UCSD-AML1 (cell line): ENCODE results near the gene ATP11A.
A peak's percentile ranks its signal among the peaks of the same experiment; 100 is the strongest.
"Not testable (repeated sequence)": the region's sequence is repeated elsewhere in the genome, so short reads cannot be mapped to it uniquely, and the experiment has no call there.

ENCODE experiments used
- DNase-seq: peaks from one replicate; lab custom pipeline; 2025; ENCODE audit not compliant: unreplicated experiment; lab: John Stamatoyannopoulos, UW

ATP11A gene

DNA sequence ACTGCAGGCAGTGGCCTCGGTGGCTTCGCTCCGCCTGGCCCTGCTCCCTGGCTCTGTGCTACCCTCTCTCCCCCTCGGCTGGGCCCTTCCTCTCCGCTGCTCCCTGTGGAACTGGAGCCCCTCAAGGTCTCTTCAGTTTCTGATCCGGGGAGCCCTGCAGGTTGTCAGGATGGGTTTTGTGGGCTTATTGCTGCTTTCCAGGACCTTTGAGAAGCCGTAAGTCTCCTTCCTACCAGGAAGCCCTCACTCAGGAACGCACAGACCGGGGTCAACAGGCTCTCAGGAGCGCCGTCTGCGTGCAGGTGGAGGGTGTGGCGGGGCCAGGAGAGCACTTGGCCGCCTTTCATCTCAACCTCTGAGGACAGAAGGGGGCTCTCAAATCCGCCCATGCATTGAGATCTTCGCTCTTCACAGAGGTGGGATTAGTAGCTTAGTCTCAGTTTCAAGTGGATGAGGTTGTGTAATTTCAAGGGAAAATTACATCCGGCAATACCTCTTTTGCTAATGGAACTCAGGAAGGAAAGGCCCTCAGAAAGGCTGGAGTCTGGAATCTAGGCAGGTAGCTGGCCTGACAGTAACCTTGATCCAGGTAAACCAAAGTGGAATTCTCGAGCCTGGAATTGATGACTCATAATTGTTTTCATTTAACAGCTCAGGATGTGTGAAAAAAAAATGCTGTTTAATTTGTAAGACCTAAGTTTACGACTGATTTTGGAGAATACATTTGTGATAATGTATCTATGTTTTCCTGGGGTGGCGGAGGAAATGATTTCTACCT lies 102.0 kb downstream of the ATP11A start:
- no peak for DNase-seq

DNA sequence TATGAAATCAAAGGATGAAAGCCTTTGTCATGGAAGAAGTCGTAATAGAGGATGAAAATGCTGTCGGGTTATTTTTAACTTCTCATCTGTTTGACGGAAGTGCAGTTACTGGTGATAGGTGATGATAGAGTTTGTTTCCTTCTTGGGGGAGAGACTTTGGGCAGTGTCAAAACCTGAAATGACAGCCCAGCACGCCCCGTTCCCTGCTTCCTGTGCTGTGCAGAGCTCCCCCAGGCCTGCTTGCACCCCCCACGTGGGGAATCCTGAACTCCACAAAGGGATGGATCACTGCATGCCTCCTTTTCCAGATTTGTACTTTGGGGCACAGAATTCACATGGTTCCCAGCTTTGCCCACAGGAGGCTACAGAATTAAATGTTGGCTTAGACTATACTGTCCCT lies 102.7 kb downstream of the ATP11A start:
- peak; percentile 41 for DNase-seq

GRCh38 chr13:112793545-112794445 lies 104.0 kb downstream of the ATP11A start:
- DNase-seq: no peak

DNA sequence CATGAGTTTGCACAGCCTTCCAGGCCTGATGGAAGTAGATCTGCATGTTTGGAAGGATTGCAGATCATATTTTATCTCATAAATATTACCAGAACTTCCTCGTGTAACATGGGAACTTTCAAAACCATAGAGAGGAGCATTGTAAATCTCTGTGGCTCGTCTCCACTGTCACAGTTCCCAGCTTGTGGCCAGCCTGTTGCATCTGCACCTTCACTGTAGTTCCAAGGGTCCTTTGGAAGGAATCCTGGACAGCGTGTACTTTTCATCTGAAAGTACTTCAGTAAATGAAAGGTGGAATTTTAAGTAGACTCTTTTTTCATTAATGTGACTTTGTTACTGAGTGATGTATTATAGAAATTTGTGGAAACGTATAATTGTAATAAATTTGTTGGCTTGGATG lies 105.4 kb downstream of the ATP11A start:
- no peak for DNase-seq

DNA sequence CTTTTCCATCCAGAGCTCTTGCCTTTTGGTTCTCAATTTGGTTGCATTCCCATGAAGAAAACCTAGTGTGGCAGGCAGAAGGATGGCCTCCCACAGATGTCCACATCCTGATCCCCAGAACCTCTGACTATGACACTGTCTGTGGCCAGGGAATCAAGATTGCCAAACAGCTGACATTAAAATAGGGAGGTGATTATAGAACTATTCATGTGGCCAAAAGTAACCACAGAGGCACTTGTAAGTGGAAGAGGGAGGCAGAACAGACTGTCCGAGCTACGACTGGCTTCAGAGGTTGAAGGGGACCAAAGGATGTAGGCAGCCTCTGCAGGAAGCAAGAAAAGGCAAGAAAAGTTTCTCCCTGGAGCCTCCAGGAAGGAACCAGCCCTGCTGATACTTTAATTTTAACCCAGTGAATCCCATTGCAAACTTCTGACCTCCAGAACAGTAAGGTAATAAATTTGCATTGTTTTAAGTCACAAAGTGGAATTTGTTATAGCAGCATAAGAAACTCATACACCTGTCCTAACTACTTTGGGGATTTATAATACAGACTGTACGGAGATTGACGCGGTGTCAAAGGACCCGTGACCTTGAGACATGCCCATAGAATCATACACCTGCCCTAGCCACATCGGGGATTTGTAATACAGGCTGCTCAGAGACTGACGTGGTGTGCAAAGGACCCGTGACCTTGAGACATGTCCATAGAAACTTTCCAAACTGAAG lies 106.5 kb downstream of the ATP11A start:
- no peak for DNase-seq

DNA sequence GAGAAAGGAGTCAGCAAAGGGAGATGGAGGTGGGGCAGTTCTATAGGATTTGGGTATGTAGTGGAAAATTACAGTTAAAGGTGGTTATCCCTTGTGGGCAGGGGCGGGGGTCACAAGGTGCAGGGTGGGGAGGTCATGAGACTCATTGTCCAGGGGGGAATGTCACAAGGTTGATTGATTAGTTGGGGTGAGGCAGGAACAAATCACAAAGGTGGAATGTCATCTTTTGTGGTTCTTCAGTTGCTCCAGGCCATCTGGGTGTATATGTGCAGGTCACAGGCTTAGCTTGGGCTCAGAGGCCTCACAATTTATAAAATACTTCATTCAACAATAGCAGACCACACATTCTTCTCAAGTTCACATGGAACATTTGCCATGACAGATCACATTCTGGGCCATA lies 109.6 kb downstream of the ATP11A start:
- DNase-seq: no peak

- DNase-seq: no peak
Measured at GRCh38 chr13:112800057-112800456, 110.2 kb downstream of the ATP11A start.

GRCh38 chr13:112800807-112801206 lies 111.0 kb downstream of the ATP11A start:
- DNase-seq: not testable (repeated sequence)

DNA sequence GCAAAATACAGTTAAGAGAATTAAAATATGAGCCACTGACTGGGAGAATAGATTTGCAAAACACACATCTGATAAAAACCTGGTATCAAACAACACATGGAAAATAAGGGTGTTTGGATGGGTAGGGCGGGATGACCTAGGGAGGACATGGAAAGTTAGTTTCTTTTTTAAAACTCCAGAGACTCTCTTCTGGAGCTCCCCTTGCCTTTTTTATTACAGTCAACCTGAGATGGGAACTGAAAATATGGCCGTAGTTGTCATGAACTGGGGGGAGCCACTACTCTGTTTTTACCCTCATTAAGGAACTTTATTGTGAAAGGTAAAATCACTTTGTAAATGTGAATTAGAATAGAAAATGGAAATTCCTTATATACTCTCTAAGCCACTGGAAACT lies 113.0 kb downstream of the ATP11A start:
- no peak for DNase-seq

- DNase-seq: no peak
Measured at GRCh38 chr13:112803422-112803821, 113.6 kb downstream of the ATP11A start.

GRCh38 chr13:112804374-112804773 lies 114.5 kb downstream of the ATP11A start:
- DNase-seq: no peak

DNA sequence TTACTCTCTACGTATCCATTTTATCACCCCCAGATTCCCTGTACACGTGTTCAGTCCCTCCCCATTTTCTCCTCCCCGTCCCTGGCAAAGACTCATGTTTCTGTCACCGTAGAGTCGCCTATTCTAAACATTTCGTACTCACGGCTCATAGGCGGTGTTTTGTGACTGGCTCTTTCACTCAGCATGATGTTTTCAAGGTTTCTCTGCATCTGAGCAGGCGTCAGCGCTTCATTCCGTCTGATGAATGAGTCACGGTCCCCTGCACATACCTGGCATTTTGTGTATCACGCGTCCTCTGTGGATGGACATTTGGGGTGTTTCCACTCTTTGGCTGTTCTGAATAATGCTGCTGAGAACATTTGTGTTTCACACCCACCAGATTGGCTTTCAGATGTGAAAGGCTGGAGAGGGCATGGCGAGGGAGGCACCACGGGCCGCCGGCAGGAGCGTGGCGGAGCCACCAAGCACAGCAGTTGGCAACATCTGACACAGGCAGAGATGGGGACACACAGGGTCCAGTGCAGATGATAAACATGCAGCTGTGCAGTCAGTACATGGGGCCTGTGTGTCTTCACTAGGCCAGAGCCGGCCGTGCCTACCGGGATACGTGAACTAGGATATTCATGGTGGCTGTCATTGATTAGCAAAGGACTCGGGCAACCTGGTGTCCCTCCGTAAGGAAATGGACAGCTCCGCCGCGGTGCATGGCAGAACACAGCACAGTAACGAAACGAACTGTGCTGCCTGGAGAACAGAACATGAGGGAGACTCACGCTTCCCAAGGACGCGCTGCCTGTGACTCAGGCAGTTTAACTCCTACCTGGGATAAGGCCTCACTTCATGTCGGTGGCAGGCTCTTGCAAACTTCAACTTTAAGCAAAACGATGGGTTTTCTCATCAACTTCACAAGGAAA lies 117.2 kb downstream of the ATP11A start:
- no peak for DNase-seq

- no peak for DNase-seq
Measured at GRCh38 chr13:112807653-112808376, 118.0 kb downstream of the ATP11A start.

- DNase-seq: no peak
Measured at GRCh38 chr13:112808377-112809140, 118.7 kb downstream of the ATP11A start.

- DNase-seq: no peak
Measured at GRCh38 chr13:112809332-112810315, 119.8 kb downstream of the ATP11A start.

DNA sequence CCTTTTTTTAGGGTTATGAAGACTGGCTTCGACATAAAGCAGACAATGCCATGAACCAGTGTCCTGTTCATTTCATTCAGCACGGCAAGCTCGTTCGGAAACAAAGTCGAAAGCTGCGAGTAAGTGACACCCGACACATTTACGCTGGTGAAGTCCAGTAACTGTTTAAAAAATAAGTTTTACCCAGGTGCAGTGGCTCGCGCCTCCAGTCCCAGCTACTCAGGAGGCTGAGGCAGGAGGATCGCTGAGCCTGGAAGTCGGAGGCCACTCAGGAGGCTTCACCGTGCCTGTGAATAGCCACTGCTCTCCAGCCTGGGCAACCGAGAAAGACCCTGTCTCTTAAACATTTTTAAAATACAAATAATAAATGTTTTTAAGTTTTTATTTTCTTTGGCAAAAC lies 120.8 kb downstream of the ATP11A start:
- no peak for DNase-seq

GRCh38 chr13:112812306-112813055 lies 122.6 kb downstream of the ATP11A start:
- DNase-seq: no peak
